Measurements from ENCODE around the gene TMEM179. TPM values are rescaled to one million over a fixed set of nuclear protein-coding genes. Genes with fewer than 3 reads are reported as not detected.

The TMEM179 gene
- total and polyA plus RNA-seq, 2 donors (not counting 3 experiments of a cell fraction or from before 2014, with no cell fraction given), result 0.14 TPM; not detected in 1

DNA sequence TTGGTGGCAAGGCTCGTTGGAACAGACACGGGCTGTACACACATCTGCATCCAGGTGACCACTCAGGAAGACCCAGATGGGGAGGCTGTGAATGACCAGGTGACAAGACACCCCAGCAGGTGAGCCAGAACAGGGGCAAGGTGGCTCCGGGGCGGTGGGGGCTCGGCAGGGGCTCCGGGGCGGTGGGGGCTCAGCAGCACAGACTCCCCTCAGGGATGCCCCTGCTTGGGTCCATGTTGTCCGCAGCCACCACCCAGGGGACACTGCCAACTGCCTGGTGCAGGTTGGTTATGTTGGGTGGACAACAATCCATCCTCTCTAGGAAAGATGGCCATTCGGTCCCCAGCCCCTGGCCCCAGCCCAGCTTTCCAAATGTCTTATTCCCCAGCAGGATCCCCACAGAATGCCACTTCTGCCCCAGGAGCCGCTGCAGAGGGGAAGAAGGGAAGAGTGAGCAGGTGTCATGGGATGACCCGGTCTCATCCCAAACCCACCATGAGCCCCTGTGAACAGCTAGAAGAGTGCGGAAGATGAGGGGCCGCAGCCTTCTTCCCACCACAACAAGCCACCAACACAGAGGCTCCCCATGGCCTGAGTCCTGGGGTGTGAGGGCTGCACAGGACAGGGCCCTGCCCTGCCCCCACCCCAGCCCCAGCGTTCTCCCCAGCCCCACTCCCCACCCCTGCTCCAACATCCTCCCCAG lies 56.4 kb downstream of the TMEM179 start:
- H3K4me3 ChIP-seq (replicated peaks in 1 of 3; ENCODE audit: insufficient read depth in 1 of 3, low read depth in 1 of 3, low read length in 3 of 3), result no peak overlapping the region
- ChIA-PET CTCF (interaction anchor here (1.9 kb wide), 1 partner anchor 16 kb away, joined by 9 read pairs; no protein-coding TSS in a partner anchor), POLR2A (no interaction called here)
- no peak overlapping the region for H2AFZ ChIP-seq (ENCODE audit: low read depth, low read length)
- H3K36me3 ChIP-seq (ENCODE audit: control insufficient read depth in 2 of 2, extremely low read depth in 1 of 2, insufficient read depth in 2 of 2, low read length in 2 of 2), result no peaks in the 10 kb centered on the region
- H3K79me2 ChIP-seq (ENCODE audit: control insufficient read depth, insufficient read depth, low read length), result no peaks in the 10 kb centered on the region
- H3K9ac ChIP-seq (replicated peaks; ENCODE audit: extremely low read depth, insufficient read depth, low read length), result no peak overlapping the region
- no peaks in the 10 kb centered on the region for H3K9me3 ChIP-seq (replicated peaks; ENCODE audit: control insufficient read depth, insufficient read depth, low read length)
- H3K27ac ChIP-seq (ENCODE audit: insufficient read depth, low read depth, low read length), result no peak overlapping the region
- H3K4me1 ChIP-seq (ENCODE audit: control insufficient read depth, extremely low read depth, insufficient read depth, low read length), result no peaks in the 10 kb centered on the region
- no peak overlapping the region for H3K4me2 ChIP-seq (ENCODE audit: insufficient read depth, low read length)
- H3K9me1 ChIP-seq (replicated peaks; ENCODE audit: control insufficient read depth, extremely low read depth, insufficient read depth, low read length), result no peaks in the 10 kb centered on the region
- no TSS peak for BruUV-seq (replicated peaks)
- no peaks in the 10 kb centered on the region for H3K27me3 ChIP-seq (ENCODE audit: control insufficient read depth in 2 of 2, insufficient read depth in 2 of 2, low read length in 2 of 2)
- TF ChIP-seq, protein P1, sequence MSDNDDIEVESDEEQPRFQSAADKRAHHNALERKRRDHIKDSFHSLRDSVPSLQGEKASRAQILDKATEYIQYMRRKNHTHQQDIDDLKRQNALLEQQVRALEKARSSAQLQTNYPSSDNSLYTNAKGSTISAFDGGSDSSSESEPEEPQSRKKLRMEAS (IDR thresholded peaks at IDR 0.05; ENCODE audit: insufficient read depth, insufficient read length), result no peak
- TF ChIP-seq GATA2 (IDR thresholded peaks at IDR 0.05; ENCODE audit: insufficient read depth, insufficient read length, low read depth, low read length) (no peak), FOS (IDR thresholded peaks at IDR 0.05; ENCODE audit: borderline replicate concordance, insufficient read depth, low read length) (no peak), POLR2AphosphoS5 (IDR thresholded peaks at IDR 0.05; ENCODE audit: insufficient read depth, low read depth, low read length) (no peak), MYC (IDR thresholded peaks at IDR 0.05; ENCODE audit: low read depth, low read length) (no peak), JUN (IDR thresholded peaks at IDR 0.05; ENCODE audit: borderline replicate concordance, insufficient read depth, insufficient read length, low read depth) (no peak), EZH2 (IDR thresholded peaks at IDR 0.05; ENCODE audit: borderline replicate concordance, low read depth, low read length, severe bottlenecking) (no peak), POLR2A (IDR thresholded peaks at IDR 0.05; ENCODE audit: low read depth, low read length) (no peak)
- TF ChIP-seq, protein P2, sequence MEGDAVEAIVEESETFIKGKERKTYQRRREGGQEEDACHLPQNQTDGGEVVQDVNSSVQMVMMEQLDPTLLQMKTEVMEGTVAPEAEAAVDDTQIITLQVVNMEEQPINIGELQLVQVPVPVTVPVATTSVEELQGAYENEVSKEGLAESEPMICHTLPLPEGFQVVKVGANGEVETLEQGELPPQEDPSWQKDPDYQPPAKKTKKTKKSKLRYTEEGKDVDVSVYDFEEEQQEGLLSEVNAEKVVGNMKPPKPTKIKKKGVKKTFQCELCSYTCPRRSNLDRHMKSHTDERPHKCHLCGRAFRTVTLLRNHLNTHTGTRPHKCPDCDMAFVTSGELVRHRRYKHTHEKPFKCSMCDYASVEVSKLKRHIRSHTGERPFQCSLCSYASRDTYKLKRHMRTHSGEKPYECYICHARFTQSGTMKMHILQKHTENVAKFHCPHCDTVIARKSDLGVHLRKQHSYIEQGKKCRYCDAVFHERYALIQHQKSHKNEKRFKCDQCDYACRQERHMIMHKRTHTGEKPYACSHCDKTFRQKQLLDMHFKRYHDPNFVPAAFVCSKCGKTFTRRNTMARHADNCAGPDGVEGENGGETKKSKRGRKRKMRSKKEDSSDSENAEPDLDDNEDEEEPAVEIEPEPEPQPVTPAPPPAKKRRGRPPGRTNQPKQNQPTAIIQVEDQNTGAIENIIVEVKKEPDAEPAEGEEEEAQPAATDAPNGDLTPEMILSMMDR (IDR thresholded peaks at IDR 0.05; ENCODE audit: extremely low read depth in 1 of 2, insufficient read depth in 1 of 2, low read depth in 1 of 2, low read length in 2 of 2), result no peak
- dilution Hi-C loops (cut with MboI; ENCODE audit: extremely low pct_ligation_motif_present, low sequenced_read_pairs) (no loop called here), intact Hi-C loops (cut with micrococcal nuclease) (no loop called here)
- H4K20me1 ChIP-seq (replicated peaks; ENCODE audit: control insufficient read depth, extremely low read depth, insufficient read depth, low read length), result no peaks in the 10 kb centered on the region
- DNase-seq (ENCODE audit: low read depth, low spot score) (no peak), FAIRE-seq (no peak)

All from endothelial cell of umbilical vein (primary cell).